ENCODE data around the gene TRERF1. TPM values are rescaled to one million over a fixed set of nuclear protein-coding genes. Genes with fewer than 3 reads are reported as not detected.

The TRERF1 gene
- total RNA-seq, 1 experiment from 2014 or later: 22.3 TPM

DNA sequence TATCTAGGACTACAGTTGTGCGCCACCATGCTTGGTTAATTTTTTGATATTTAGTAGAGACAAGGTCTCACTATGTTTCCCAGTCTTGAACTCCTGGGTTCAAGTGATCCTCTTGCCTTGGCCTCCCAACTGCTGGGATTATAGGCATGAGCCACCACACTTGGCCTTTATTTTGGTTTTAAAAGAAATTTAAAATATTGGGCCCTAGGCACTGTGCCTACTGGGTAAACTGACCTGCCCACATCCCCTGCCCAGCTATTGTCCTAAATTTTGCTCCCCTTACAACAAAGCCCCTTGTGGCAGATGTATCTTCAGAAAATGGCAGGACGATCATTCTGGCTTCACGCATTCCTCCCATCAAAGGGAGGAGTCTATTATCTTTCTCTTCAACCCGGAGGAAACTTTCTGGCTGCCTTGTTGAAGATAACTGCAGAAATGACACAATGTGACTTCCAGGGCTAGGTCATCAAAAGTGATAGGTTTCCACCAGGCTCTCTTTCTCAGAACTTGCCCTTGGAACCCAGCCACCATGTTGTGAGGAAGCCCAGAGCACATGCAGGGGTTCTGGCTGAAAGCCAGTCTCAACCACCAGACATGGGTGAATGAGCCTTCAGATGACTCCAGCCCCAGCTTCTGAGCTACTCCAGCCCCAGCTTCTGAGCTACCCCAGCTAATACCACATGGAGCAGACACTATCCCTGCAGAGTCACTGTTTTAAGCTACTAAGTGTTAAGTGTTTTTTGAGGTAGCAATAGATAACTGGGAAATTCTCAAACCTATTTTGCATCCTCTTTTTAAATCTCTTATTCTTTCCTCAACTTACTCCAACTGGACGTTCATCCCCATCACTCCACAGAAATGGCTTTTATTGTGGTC lies 252.4 kb downstream of the TRERF1 start:
- POLR2A ChIA-PET: no interaction called here
- Mint-ChIP-seq H3K27me3 (ENCODE audit: low read depth) (no peaks in the 10 kb centered on the region; the same call in 1 of the 2 replicates), H3K4me1 (no peaks in the 10 kb centered on the region), H3K4me3 (no peak overlapping the region), H3K9me3 (no peaks in the 10 kb centered on the region), H3K27ac (no peak overlapping the region), H3K36me3 (peaks cover 1% of the 10 kb centered on the region)
- ATAC-seq (no peak), DNase-seq (ENCODE audit: low spot score) (no peak)
- CTCF ChIA-PET: interaction anchor here (0.8 kb wide), 1 partner anchor 103 kb away, joined by 4 read pairs; no protein-coding TSS in a partner anchor
- TF ChIP-seq SMAD4 (CRISPR knock-in tag; IDR thresholded peaks at IDR 0.05): no peak
- no peak for TF ChIP-seq HMGA2 (CRISPR knock-in tag; IDR thresholded peaks at IDR 0.05)
- TF ChIP-seq CDX4 (CRISPR knock-in tag; IDR thresholded peaks at IDR 0.05; ENCODE audit: borderline replicate concordance): no peak
- TF ChIP-seq FOXJ3 (CRISPR knock-in tag; IDR thresholded peaks at IDR 0.05; ENCODE audit: borderline replicate concordance): no peak
- TF ChIP-seq HMGXB4 (CRISPR knock-in tag; IDR thresholded peaks at IDR 0.05): no peak
- no peak for TF ChIP-seq CBFB (CRISPR knock-in tag; IDR thresholded peaks at IDR 0.05; ENCODE audit: low read depth)
- TF ChIP-seq, protein P1, sequence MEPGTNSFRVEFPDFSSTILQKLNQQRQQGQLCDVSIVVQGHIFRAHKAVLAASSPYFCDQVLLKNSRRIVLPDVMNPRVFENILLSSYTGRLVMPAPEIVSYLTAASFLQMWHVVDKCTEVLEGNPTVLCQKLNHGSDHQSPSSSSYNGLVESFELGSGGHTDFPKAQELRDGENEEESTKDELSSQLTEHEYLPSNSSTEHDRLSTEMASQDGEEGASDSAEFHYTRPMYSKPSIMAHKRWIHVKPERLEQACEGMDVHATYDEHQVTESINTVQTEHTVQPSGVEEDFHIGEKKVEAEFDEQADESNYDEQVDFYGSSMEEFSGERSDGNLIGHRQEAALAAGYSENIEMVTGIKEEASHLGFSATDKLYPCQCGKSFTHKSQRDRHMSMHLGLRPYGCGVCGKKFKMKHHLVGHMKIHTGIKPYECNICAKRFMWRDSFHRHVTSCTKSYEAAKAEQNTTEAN (CRISPR knock-in tag; IDR thresholded peaks at IDR 0.05): no peak
- TF ChIP-seq ZNF671 (CRISPR knock-in tag; IDR thresholded peaks at IDR 0.05): no peak
- no peak for TF ChIP-seq E2F4 (CRISPR knock-in tag; IDR thresholded peaks at IDR 0.05; ENCODE audit: borderline replicate concordance, low read depth)

DNA sequence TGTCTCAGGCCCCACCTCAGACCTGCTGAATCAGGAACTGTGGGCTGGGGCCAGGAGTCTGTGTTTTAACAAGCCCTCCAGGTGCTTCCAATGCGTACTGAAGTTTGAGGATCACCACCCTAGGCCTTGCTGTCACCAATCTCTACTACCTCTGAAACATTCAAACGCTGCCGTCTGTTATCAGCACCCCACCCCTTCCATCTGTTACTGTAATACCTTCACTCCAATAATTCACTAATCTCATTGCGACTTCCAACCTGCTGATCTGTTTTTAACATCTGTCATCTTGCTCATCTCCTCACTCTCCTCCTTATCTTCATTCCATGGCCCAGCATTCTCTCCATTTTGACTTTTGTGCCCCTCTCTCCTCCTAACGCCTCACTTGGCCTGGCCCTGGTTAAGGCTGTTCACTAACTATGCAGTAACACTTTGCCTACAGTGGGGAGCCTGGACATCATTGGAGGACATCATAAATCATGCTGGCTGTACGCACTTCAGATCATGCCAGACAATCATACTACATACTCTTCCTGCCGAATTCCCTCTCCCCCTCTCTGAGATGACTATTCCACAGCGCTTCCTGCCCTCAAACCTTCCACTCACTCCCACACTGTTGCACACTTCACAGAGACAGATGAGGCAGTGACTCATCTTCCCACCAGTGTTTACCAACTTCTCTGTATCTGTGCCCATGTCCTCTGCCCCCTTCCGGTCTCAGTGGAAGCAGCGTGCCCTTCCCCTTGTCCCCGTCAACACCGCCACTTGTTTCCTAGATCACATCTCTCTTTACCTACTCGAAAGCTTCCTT lies 254.0 kb downstream of the TRERF1 start:
- ChIA-PET CTCF (interaction anchor here (0.6 kb wide), 1 partner anchor 231 kb away, joined by 3 read pairs; no protein-coding TSS in a partner anchor), POLR2A (interaction anchor here (0.5 kb wide), 1 partner anchor 15 kb away, joined by 3 read pairs; no protein-coding TSS in a partner anchor)
- H3K36me3 Mint-ChIP-seq: no peaks in the 10 kb centered on the region
- peaks cover 7% of the 10 kb centered on the region for H3K27me3 Mint-ChIP-seq (ENCODE audit: low read depth)
- no peak overlapping the region for H3K27ac Mint-ChIP-seq
- DNase-seq (ENCODE audit: low spot score): no peak
- no peak for TF ChIP-seq ZNF396 (CRISPR knock-in tag; IDR thresholded peaks at IDR 0.05; ENCODE audit: borderline replicate concordance)
- no peak for TF ChIP-seq ZNF416 (CRISPR knock-in tag; IDR thresholded peaks at IDR 0.05)
- TF ChIP-seq TEAD4 (CRISPR knock-in tag; IDR thresholded peaks at IDR 0.05): no peak
- no peak for TF ChIP-seq SOX15 (CRISPR knock-in tag; IDR thresholded peaks at IDR 0.05)
- TF ChIP-seq USF2 (CRISPR knock-in tag; IDR thresholded peaks at IDR 0.05): no peak
- no peak for TF ChIP-seq FOXP1 (CRISPR knock-in tag; IDR thresholded peaks at IDR 0.05; ENCODE audit: borderline replicate concordance)
- no peak for TF ChIP-seq ZNF121 (CRISPR knock-in tag; IDR thresholded peaks at IDR 0.05)
- TF ChIP-seq ZNF423 (CRISPR knock-in tag; IDR thresholded peaks at IDR 0.05): no peak
- TF ChIP-seq FOXK1 (CRISPR knock-in tag; IDR thresholded peaks at IDR 0.05): no peak
- TF ChIP-seq ZNF671 (CRISPR knock-in tag; IDR thresholded peaks at IDR 0.05): no peak
- TF ChIP-seq, protein P2, sequence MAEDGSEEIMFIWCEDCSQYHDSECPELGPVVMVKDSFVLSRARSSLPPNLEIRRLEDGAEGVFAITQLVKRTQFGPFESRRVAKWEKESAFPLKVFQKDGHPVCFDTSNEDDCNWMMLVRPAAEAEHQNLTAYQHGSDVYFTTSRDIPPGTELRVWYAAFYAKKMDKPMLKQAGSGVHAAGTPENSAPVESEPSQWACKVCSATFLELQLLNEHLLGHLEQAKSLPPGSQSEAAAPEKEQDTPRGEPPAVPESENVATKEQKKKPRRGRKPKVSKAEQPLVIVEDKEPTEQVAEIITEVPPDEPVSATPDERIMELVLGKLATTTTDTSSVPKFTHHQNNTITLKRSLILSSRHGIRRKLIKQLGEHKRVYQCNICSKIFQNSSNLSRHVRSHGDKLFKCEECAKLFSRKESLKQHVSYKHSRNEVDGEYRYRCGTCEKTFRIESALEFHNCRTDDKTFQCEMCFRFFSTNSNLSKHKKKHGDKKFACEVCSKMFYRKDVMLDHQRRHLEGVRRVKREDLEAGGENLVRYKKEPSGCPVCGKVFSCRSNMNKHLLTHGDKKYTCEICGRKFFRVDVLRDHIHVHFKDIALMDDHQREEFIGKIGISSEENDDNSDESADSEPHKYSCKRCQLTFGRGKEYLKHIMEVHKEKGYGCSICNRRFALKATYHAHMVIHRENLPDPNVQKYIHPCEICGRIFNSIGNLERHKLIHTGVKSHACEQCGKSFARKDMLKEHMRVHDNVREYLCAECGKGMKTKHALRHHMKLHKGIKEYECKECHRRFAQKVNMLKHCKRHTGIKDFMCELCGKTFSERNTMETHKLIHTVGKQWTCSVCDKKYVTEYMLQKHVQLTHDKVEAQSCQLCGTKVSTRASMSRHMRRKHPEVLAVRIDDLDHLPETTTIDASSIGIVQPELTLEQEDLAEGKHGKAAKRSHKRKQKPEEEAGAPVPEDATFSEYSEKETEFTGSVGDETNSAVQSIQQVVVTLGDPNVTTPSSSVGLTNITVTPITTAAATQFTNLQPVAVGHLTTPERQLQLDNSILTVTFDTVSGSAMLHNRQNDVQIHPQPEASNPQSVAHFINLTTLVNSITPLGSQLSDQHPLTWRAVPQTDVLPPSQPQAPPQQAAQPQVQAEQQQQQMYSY (CRISPR knock-in tag; IDR thresholded peaks at IDR 0.05): no peak
- no peak for TF ChIP-seq ZBTB21 (CRISPR knock-in tag; IDR thresholded peaks at IDR 0.05; ENCODE audit: borderline replicate concordance)
- no peaks in the 10 kb centered on the region for H3K9me3 Mint-ChIP-seq
- H3K4me1 Mint-ChIP-seq: peaks cover 14% of the 10 kb centered on the region
- no peak overlapping the region for H3K4me3 Mint-ChIP-seq
- no peak for ATAC-seq

Measured in WTC11 (cell line).